Sigmoid colon (tissue), 7 donors: Measurements from ENCODE around the gene COPB1. TPM values are rescaled to one million over a fixed set of nuclear protein-coding genes. Genes with fewer than 3 reads are reported as not detected.

ENCODE experiments used
- DNase-seq: peaks from one replicate; pipeline ENCODE4 v3.0.0-alpha.2; 2019
- H3K27ac ChIP-seq, 4 donors: fragments of 200-600 bp; sonication (generic); one replicate each; pipeline ENCODE4 v1.5.1; 2016 to 2019; ENCODE audit warnings: mild to moderate bottlenecking in 1 of 4
- H3K27me3 ChIP-seq, 3 donors: fragments of 200-600 bp; sonication (generic); one replicate each; pipeline ENCODE4 v1.5.1; 2019; ENCODE audit warnings: mild to moderate bottlenecking in 1 of 3
- H3K36me3 ChIP-seq, 4 donors: fragments of 200-600 bp; sonication (generic); one replicate each; pipeline ENCODE4 v1.5.1; 2016 to 2019
- H3K4me1 ChIP-seq, 4 donors: fragments of 200-600 bp; sonication (generic); one replicate each; pipeline ENCODE4 v1.5.1; 2017 to 2019
- H3K4me3 ChIP-seq, 4 donors: fragments of 200-600 bp; sonication (generic); one replicate each; pipeline ENCODE4 v1.5.1; 2017 to 2019; ENCODE audit warnings: mild to moderate bottlenecking in 2 of 4, moderate library complexity in 1 of 4
- H3K9me3 ChIP-seq, 4 donors: fragments of 200-600 bp in 3 of 4; sonication (generic) in 3 of 4; one replicate each; pipeline versions ENCODE4 v1.5.1 to v1.6.1; 2013 to 2019
- EP300 ChIP-seq, 4 donors: sonication (generic); formaldehyde crosslinking; IDR thresholded peaks; one replicate each; pipeline ENCODE4 v1.6.1; 2017; ENCODE audit warnings: antibody characterized with exemption in 4 of 4
- POLR2A ChIP-seq, 2 donors: fragments of 450-650 bp; IDR thresholded peaks; one replicate each; pipeline ENCODE4 v1.6.1; 2016; ENCODE audit warnings: antibody characterized with exemption in 2 of 2, mild to moderate bottlenecking in 2 of 2, moderate library complexity in 2 of 2
- POLR2AphosphoS5 ChIP-seq, 4 donors: sonication (generic); formaldehyde crosslinking; IDR thresholded peaks; one replicate each; pipeline ENCODE4 v1.6.1; 2017; ENCODE audit warnings: antibody characterized with exemption in 4 of 4
- WGBS, 2 donors: extraction: QIAGEN DNeasy Blood & Tissue Kit; methylation state at CpG; one replicate each; pipeline ENCODE4 v1.1.7; 2013; 5-methylcytosine and 5-hydroxymethylcytosine counted together
- intact Hi-C: fragments of 100-400 bp; cut with DNase I; formaldehyde crosslinking; loops from one replicate; pipeline ENCODE4 v1.15.1; 2023
- polyA plus RNA-seq, 3 donors: library from polyadenylated mRNA; stranded (reverse); fragments of 200-250 nt; gene quantifications; one replicate each; pipeline ENCODE4 v1.2.3, GENCODE V29; 2013
- total RNA-seq, 4 donors: library from RNA; depleted of rRNA; stranded (reverse); fragments of >200 nt; gene quantifications; one replicate each; pipeline ENCODE4 v1.1.0, GENCODE V29; 2016
- TF ChIP-seq, protein P1 (sequence below), 4 experiments: fragments of 450-650 bp in 3 of 4; fragments of 200-600 bp in 1 of 4; IDR thresholded peaks; one replicate each; pipeline ENCODE4 v1.5.1; 2016 to 2019; ENCODE audit warnings: antibody characterized with exemption in 4 of 4, mild to moderate bottlenecking in 3 of 4, moderate library complexity in 2 of 4
- donor health status: healthy with polysubstance abuse.
- donor health status: Bipolar disorder and iron deficiency.
- donor health status: healthy.

Gene COPB1
- total and polyA plus RNA-seq, 7 donors, result 54.6 to 103 (median 70.2) TPM

DNA sequence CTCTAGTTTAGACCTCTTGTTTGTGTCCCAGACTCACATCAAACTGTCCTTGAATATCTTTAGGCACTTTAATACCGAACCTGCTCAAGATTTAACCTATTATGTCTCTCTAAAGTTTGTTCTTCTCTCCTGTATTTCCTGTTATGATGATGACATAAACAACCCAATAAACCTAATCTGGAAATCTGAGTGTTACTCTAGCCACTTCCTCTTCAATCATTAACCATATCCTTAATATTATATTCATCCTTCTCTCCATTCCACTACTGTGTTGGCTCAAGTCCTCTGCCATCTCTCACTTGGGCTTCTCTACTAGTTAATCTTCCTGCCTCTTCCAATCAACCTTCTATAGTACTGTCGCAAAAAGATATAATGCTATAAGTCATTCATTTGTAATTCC lies 36.0 kb downstream of the COPB1 start:
- 38 to 78% methylated on average over 2 of the region's 2 CpGs for WGBS, 2 donors
- H3K27me3 ChIP-seq, result no peaks in the 10 kb centered on the region
- intact Hi-C loops, result no loop called here
- DNase-seq, result no peak
- H3K36me3 ChIP-seq, result peaks cover 36 to 100% (median 66%) of the 10 kb centered on the region in 4 donors
- H3K27ac ChIP-seq, result no peak overlapping the region
- no peak overlapping the region for H3K4me3 ChIP-seq
- no peak for TF ChIP-seq POLR2A (IDR thresholded peaks at IDR 0.05)
- TF ChIP-seq EP300 (IDR thresholded peaks at IDR 0.05), result no peak
- no peak for TF ChIP-seq POLR2AphosphoS5 (IDR thresholded peaks at IDR 0.05)
- TF ChIP-seq, protein P1, sequence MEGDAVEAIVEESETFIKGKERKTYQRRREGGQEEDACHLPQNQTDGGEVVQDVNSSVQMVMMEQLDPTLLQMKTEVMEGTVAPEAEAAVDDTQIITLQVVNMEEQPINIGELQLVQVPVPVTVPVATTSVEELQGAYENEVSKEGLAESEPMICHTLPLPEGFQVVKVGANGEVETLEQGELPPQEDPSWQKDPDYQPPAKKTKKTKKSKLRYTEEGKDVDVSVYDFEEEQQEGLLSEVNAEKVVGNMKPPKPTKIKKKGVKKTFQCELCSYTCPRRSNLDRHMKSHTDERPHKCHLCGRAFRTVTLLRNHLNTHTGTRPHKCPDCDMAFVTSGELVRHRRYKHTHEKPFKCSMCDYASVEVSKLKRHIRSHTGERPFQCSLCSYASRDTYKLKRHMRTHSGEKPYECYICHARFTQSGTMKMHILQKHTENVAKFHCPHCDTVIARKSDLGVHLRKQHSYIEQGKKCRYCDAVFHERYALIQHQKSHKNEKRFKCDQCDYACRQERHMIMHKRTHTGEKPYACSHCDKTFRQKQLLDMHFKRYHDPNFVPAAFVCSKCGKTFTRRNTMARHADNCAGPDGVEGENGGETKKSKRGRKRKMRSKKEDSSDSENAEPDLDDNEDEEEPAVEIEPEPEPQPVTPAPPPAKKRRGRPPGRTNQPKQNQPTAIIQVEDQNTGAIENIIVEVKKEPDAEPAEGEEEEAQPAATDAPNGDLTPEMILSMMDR (IDR thresholded peaks at IDR 0.05), result no peak
- H3K9me3 ChIP-seq, result no peaks in the 10 kb centered on the region
- H3K4me1 ChIP-seq, result no peaks in the 10 kb centered on the region

DNA sequence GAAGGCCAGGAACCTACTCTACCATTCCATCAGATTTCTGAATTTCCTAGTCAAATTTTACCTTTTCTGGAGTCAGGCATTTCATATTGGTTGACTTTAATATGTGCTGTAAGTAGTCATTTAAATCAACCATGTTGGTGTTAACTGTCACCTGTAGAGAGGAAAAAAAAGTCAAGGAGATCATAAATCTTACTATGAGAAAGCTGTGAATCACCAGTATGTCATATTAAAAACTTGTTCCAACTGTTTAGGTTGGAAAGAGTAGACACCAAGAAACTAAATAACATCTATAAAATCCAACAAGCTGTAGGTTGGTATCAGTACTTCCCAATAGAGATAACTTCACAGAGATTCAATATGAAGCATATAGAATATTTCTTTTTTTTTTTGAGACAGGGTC lies 39.5 kb downstream of the COPB1 start:
- no peak for TF ChIP-seq POLR2A (IDR thresholded peaks at IDR 0.05)
- TF ChIP-seq, protein P1 (IDR thresholded peaks at IDR 0.05), result no peak

DNA sequence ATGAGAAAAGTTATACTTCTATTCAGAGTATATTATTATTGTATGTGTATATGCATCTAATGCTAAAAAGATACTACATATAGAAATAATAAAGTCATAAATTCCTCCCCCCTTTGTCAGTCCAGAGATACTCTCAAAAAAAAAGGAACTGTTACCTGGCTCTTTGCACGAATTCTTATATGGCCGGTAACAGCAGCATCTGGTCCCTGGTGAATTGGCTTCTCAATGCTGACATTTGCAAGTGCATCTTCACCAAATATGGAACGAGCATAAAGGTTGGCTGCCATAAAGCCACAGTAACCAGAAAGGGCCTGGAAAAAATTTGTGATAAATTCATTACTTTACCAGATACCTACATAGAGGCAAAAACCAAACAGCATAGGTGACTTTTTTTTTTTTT lies 41.2 kb downstream of the COPB1 start:
- DNase-seq, result no peak
- 85 to 90% methylated on average over 3 of the region's 3 CpGs for WGBS, 2 donors
- intact Hi-C loops, result loop anchor here (10.0 kb wide), 1 partner anchor 74 kb away; no protein-coding TSS in a partner anchor
- peaks cover 0 to 4% (median 0%) of the 10 kb centered on the region in 4 donors for H3K4me1 ChIP-seq
- no peak overlapping the region for H3K27ac ChIP-seq
- H3K9me3 ChIP-seq, result no peaks in the 10 kb centered on the region
- peaks cover 16 to 74% (median 28%) of the 10 kb centered on the region in 4 donors for H3K36me3 ChIP-seq
- TF ChIP-seq POLR2AphosphoS5 (IDR thresholded peaks at IDR 0.05), result no peak
- TF ChIP-seq, protein P1 (IDR thresholded peaks at IDR 0.05), result no peak
- TF ChIP-seq POLR2A (IDR thresholded peaks at IDR 0.05), result no peak
- TF ChIP-seq EP300 (IDR thresholded peaks at IDR 0.05), result no peak
- H3K27me3 ChIP-seq, result no peaks in the 10 kb centered on the region
- H3K4me3 ChIP-seq, result no peak overlapping the region

More for the DNA sequence above, 39.5 kb downstream of the COPB1 start:
- no peaks in the 10 kb centered on the region for H3K4me1 ChIP-seq
- no peak overlapping the region for H3K27ac ChIP-seq
- DNase-seq, result no peak
- intact Hi-C loops, result no loop called here
- no peaks in the 10 kb centered on the region for H3K27me3 ChIP-seq
- H3K4me3 ChIP-seq, result no peak overlapping the region
- peaks cover 29 to 92% (median 46%) of the 10 kb centered on the region in 4 donors for H3K36me3 ChIP-seq
- no peaks in the 10 kb centered on the region for H3K9me3 ChIP-seq

DNA sequence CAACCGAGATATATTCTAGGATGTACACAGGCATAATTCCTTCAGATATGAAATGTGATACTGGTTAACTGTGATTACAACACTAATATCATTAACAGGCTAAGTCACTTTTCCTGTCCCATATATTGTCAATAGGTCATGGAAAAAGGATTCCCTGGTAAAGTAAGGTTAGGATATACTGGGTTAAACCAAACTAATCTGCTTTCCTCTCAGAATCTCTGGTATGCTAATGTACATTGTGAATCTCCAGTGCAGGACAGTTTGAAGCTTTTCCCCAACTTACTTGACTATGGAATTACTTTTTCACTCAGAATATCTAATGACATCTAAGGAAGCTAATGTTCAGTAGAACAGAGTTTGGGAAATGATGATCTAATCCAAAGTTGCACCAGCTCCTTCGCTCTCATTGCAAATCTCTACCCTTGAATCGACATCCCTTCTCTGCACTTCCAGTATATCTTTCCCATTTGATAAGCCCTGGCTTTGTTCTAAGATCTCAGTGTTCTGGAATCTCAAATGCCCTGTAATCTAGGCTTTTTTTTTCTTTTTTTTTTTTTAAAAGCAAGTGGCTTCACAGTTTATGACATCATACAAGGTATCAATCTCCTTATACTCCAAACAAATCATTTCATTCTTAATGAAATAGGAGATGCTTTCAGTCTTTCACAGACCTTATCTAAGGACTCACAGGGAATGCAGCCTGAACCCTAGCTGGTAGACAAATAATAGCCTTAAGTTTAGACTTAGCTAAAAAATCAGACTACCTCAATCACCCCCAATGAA lies 43.8 kb downstream of the COPB1 start:
- Histone ChIP-seq H3K27me3 (no peaks in the 10 kb centered on the region), H3K4me3 (no peak overlapping the region), H3K9me3 (no peaks in the 10 kb centered on the region), H3K27ac (no peak overlapping the region), H3K4me1 (peaks cover 0 to 4% (median 0%) of the 10 kb centered on the region in 4 donors), H3K36me3 (peaks cover 8 to 71% (median 13%) of the 10 kb centered on the region in 4 donors)
- no peak for TF ChIP-seq EP300 (IDR thresholded peaks at IDR 0.05)
- TF ChIP-seq, protein P1 (IDR thresholded peaks at IDR 0.05), result no peak
- TF ChIP-seq POLR2A (IDR thresholded peaks at IDR 0.05), result no peak
- TF ChIP-seq POLR2AphosphoS5 (IDR thresholded peaks at IDR 0.05), result no peak
- intact Hi-C loops, result loop anchor here (2.0 to 10.0 kb wide), 2 partner anchors 71 to 155 kb away; no protein-coding TSS in a partner anchor
- no peak for DNase-seq
- WGBS, 2 donors, result 89 to 91% methylated on average over 3 of the region's 3 CpGs
